Skeletal muscle satellite cell (primary cell): ENCODE data around the gene KRT6C.
"Not testable (repeated sequence)": the region's sequence is repeated elsewhere in the genome, so short reads cannot be mapped to it uniquely, and the experiment has no call there.

Experiments used
- H3K27me3 ChIP-seq: 2 replicates; pipeline ENCODE4 v1.7.0; 2013; ENCODE audit warnings: low read length; ENCODE audit not compliant: control insufficient read depth, insufficient read depth
- H3K36me3 ChIP-seq: 2 replicates; pipeline ENCODE4 v1.7.0; 2013; ENCODE audit warnings: mild to moderate bottlenecking, control low read depth, low read length; ENCODE audit not compliant: insufficient read depth
- H3K4me1 ChIP-seq: 2 replicates; pipeline ENCODE4 v1.7.0; 2013; ENCODE audit warnings: low read length; ENCODE audit not compliant: control insufficient read depth, insufficient read depth
- H3K4me2 ChIP-seq: 2 replicates; pipeline ENCODE4 v1.7.0; 2013; ENCODE audit warnings: mild to moderate bottlenecking, low read length
- H3K4me3 ChIP-seq: 2 replicates; pipeline ENCODE4 v1.7.0; 2013; ENCODE audit warnings: low read length
- H3K9ac ChIP-seq: 2 replicates; pipeline ENCODE4 v1.7.0; 2013; ENCODE audit warnings: mild to moderate bottlenecking, low read depth, low read length, moderate library complexity
- H3K9me3 ChIP-seq: replicated peaks from 2 replicates; pipeline ENCODE4 v1.7.0; 2013; ENCODE audit warnings: mild to moderate bottlenecking, control low read depth, low read length

The KRT6C gene

GRCh38 chr12:52448228-52448627 lies 25.4 kb downstream of the KRT6C start:
- Histone ChIP-seq H3K9ac (no peak overlapping the region), H3K4me3 (no peak overlapping the region), H3K36me3 (no peaks in the 10 kb centered on the region), H3K27me3 (peaks cover 29% of the 10 kb centered on the region), H3K4me1 (no peaks in the 10 kb centered on the region), H3K9me3 (no peaks in the 10 kb centered on the region), H3K4me2 (no peak overlapping the region)

- not testable (repeated sequence) for H3K4me2 ChIP-seq, H3K9me3 ChIP-seq, H3K9ac ChIP-seq, H3K4me3 ChIP-seq, H3K4me1 ChIP-seq, H3K36me3 ChIP-seq
- peaks cover 27% of the 10 kb centered on the region for H3K27me3 ChIP-seq
Measured at GRCh38 chr12:52447196-52447595, 26.4 kb downstream of the KRT6C start.

- Histone ChIP-seq H3K36me3 (no peaks in the 10 kb centered on the region), H3K4me2 (no peak overlapping the region), H3K9ac (no peak overlapping the region), H3K9me3 (no peaks in the 10 kb centered on the region), H3K4me3 (no peak overlapping the region), H3K27me3 (peaks cover 24% of the 10 kb centered on the region), H3K4me1 (peaks cover 8% of the 10 kb centered on the region)
Measured at GRCh38 chr12:52446367-52447045, 27.1 kb downstream of the KRT6C start.

GRCh38 chr12:52445876-52446275 lies 27.7 kb downstream of the KRT6C start:
- Histone ChIP-seq H3K9me3 (no peaks in the 10 kb centered on the region), H3K4me1 (peaks cover 8% of the 10 kb centered on the region), H3K27me3 (peaks cover 24% of the 10 kb centered on the region), H3K4me2 (no peak overlapping the region), H3K36me3 (no peaks in the 10 kb centered on the region), H3K9ac (no peak overlapping the region), H3K4me3 (no peak overlapping the region)

GRCh38 chr12:52444647-52445595 lies 28.7 kb downstream of the KRT6C start:
- Histone ChIP-seq H3K4me2 (no peak overlapping the region), H3K4me3 (no peak overlapping the region), H3K9me3 (no peaks in the 10 kb centered on the region), H3K9ac (no peak overlapping the region), H3K4me1 (peaks cover 8% of the 10 kb centered on the region), H3K36me3 (no peaks in the 10 kb centered on the region), H3K27me3 (peaks cover 24% of the 10 kb centered on the region)

- peaks cover 26% of the 10 kb centered on the region for H3K27me3 ChIP-seq
- no peak overlapping the region for H3K9ac ChIP-seq
- no peaks in the 10 kb centered on the region for H3K9me3 ChIP-seq
- no peaks in the 10 kb centered on the region for H3K36me3 ChIP-seq
- no peak overlapping the region for H3K4me3 ChIP-seq
- no peak overlapping the region for H3K4me2 ChIP-seq
- H3K4me1 ChIP-seq, result peaks cover 8% of the 10 kb centered on the region
Measured at GRCh38 chr12:52443966-52444365, 29.6 kb downstream of the KRT6C start.

GRCh38 chr12:52442600-52443061 lies 31.0 kb downstream of the KRT6C start:
- H3K9ac ChIP-seq, result no peak overlapping the region
- peaks cover 28% of the 10 kb centered on the region for H3K27me3 ChIP-seq
- H3K9me3 ChIP-seq, result no peaks in the 10 kb centered on the region
- no peaks in the 10 kb centered on the region for H3K36me3 ChIP-seq
- H3K4me1 ChIP-seq, result peaks cover 8% of the 10 kb centered on the region
- H3K4me3 ChIP-seq, result no peak overlapping the region
- H3K4me2 ChIP-seq, result no peak overlapping the region

GRCh38 chr12:52441320-52441911 lies 32.2 kb downstream of the KRT6C start:
- H3K4me1 ChIP-seq, result peaks cover 8% of the 10 kb centered on the region
- H3K4me3 ChIP-seq, result no peak overlapping the region
- H3K36me3 ChIP-seq, result no peaks in the 10 kb centered on the region
- peaks cover 33% of the 10 kb centered on the region for H3K27me3 ChIP-seq
- no peak overlapping the region for H3K9ac ChIP-seq
- no peaks in the 10 kb centered on the region for H3K9me3 ChIP-seq
- H3K4me2 ChIP-seq, result no peak overlapping the region

- Histone ChIP-seq H3K27me3 (peaks cover 38% of the 10 kb centered on the region), H3K4me2 (no peak overlapping the region), H3K4me1 (peaks cover 8% of the 10 kb centered on the region), H3K9me3 (no peaks in the 10 kb centered on the region), H3K4me3 (no peak overlapping the region), H3K9ac (no peak overlapping the region), H3K36me3 (no peaks in the 10 kb centered on the region)
Measured at GRCh38 chr12:52440821-52441319, 32.7 kb downstream of the KRT6C start.

GRCh38 chr12:52439845-52440244 lies 33.8 kb downstream of the KRT6C start:
- H3K4me3 ChIP-seq, result no peak overlapping the region
- no peak overlapping the region for H3K9ac ChIP-seq
- H3K27me3 ChIP-seq, result peaks cover 47% of the 10 kb centered on the region
- H3K4me1 ChIP-seq, result peaks cover 8% of the 10 kb centered on the region
- H3K4me2 ChIP-seq, result no peak overlapping the region
- no peaks in the 10 kb centered on the region for H3K9me3 ChIP-seq
- H3K36me3 ChIP-seq, result no peaks in the 10 kb centered on the region

GRCh38 chr12:52439420-52439819 lies 34.2 kb downstream of the KRT6C start:
- H3K9me3 ChIP-seq, result no peaks in the 10 kb centered on the region
- no peak overlapping the region for H3K4me2 ChIP-seq
- H3K36me3 ChIP-seq, result no peaks in the 10 kb centered on the region
- no peak overlapping the region for H3K4me3 ChIP-seq
- no peak overlapping the region for H3K9ac ChIP-seq
- peaks cover 48% of the 10 kb centered on the region for H3K27me3 ChIP-seq
- peaks cover 8% of the 10 kb centered on the region for H3K4me1 ChIP-seq
